Right forelimb (tissue), 1 donor: ENCODE data around the gene ATM.
"Not testable (repeated sequence)": the region's sequence is repeated elsewhere in the genome, so short reads cannot be mapped to it uniquely, and the experiment has no call there.

ENCODE experiments used
- DNase-seq: peaks from one replicate; pipeline ENCODE4 v3.0.0-alpha.2; 2018

The ATM gene

DNA sequence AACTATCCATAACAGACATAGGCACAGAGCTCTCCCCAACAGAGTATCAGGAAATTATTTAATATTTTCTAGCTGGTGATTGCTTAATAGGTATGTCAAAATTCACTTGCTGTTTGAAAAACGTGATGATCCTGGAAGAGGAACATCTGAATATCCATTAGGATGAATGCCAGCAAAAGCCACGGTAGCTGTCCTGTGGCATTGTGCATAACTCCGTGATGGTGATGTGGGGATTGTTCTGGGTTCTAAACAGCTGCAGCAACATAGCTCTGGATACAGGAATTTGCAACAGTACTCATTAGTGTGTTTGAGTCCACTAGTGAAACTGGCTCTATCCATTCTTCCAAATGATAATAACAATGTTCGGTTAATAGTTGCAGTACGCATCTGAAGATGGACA is 165.7 kb downstream of the ATM start:
- no peak for DNase-seq

DNA sequence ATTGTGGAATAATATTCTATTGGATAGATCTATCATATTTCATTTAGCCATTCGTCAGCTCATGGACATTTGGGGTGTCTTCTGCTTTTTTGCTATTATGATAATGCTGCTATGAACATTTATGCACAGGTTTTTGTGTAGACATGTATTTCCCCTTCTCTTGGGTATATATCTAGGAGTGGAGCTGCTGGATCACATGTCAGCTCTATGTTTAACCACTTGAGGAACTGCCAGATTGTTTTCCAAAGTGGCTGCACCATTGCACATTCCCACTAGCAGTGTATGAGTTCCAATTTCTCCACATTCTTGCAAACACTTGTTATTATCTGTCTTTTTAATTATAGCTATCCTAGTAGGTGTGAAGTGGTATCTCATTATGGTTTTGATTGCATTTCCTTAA is 169.5 kb downstream of the ATM start:
- DNase-seq: no peak

DNA sequence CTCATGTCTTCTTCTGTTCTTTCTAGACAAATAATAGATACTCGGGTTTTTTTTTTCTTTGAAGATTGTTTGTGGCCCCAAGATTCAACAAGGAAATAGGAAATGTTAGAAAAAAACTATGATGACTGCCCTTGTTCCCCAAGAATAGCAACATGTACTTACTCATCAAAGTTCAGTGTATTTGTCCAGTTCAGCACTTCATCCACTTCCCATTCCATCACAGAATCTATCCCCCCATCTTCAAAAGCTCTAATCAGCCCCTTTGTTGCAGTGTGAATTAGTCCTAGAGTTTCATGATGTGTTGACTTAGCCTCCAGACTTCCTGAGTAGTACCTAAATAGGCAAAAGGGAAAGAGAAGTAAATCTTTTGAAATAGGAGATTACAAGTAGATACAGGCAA is 170.2 kb downstream of the ATM start:
- DNase-seq: no peak

DNA sequence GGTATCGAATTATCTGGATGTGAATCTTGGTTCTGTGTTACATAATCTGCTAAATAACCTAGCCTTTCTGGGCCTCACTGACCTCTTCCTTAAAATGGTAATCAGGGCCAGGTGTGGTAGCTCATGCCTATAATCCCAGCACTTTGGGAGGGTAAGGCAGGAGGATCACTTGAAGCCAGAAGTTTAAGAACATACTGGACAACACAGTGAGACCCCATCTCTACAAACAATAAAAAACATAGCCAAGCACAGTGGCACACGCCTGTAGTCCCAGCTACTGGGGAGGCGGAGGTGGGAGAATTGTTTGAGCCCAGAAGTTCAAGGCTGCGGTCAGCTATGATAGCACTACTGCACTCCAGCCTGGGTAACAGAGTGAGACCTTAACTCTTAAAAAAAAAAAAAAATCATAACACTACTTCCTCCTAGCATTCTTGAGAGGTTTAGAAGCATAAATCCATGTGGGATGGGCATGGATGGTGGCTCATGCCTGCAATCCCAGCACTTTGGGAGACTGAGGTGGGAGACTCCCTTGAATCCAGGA is 171.9 kb downstream of the ATM start:
- no peak for DNase-seq

DNA sequence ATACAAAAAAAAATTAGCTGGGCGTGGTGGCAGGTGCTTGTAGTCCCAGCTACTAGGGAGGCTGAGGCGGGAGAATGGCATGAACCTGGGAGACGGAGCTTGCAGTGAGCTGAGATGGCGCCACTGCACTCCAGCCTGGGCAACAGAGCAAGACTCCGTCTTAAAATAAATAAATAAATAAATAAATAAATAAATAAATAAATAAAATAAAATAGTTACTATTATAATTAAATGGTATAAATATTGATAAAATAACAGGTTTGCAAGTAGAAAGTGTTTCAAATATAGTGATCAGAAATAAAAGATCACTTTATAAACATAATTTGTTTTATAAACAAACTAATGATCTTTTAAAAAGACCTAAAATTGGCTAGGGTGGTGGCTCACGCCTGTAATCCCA is 173.8 kb downstream of the ATM start:
- DNase-seq: not testable (repeated sequence)

DNA sequence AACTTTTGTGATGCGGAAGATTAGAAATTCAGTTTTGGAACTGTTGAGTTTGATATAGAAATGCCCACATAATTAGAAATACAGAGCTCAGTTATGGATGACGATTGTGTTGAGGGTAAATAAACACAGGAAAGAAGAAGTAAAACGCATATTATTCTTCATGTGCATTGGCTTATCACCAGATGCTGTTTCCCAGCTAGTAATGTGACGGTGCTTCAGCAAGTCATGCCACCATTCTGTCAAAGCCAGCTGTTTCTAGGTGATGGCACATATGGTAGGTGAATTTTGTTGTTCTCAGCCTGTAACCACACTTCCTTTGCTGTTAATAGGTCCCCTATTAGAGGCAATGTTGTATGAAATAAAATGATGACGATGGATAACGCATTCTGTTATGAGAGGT is 175.6 kb downstream of the ATM start:
- DNase-seq: no peak

DNA sequence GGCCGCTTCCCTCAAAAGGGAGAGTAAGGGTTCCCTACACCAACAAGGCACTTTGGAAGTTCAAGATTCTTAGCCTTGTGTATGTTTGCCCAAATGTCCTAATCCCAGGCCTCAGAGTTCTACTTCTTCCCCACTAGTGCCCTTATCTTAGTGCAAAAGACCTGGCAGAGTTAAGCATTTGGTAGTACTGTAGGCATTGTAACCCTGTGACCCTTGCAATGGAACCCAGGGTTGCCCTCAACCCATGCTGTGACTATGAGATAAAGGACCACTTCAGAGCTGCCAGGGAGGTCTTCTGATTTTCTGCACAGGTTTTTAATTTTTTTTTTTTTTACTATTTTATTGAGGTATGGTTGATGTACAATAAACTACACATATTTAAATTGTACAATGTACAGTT is 179.4 kb downstream of the ATM start:
- DNase-seq: no peak

DNA sequence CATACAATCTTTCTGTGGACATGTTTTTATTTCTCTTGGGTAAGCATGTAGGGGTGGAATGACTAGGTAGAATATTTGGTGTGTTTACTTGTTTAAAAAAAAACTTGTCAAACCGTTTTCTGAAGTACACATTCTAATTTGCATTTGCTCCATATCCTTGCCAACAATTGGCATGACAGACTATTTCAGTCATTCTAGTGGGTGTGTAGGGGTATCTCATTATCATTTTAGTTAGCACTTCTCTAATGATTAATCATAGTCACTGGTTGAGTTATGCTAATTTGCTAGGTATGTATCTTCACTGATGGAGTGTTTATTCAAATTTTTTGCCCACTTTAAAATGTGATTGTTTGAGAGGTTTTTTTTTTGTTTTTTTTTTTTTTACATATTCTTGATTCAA is 180.2 kb downstream of the ATM start:
- DNase-seq: no peak

DNA sequence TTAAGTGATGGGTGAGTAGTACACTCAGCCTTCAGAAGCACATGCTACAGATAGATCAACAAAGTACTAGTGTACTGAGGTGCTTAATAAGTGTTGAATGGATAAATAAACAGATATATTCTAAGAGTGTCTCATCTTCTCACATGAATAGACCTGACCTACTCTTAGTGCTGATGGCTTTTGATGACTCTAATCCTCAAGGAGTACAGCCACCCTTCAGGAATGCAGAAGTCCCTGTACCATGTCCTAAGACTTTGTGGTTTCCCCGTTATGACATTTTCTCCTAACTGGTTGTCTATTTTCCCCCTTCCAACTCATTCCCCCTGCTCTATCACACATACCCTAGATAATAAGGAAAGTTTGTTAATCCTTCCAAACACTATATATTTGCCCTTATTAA is 182.8 kb downstream of the ATM start:
- DNase-seq: no peak

DNA sequence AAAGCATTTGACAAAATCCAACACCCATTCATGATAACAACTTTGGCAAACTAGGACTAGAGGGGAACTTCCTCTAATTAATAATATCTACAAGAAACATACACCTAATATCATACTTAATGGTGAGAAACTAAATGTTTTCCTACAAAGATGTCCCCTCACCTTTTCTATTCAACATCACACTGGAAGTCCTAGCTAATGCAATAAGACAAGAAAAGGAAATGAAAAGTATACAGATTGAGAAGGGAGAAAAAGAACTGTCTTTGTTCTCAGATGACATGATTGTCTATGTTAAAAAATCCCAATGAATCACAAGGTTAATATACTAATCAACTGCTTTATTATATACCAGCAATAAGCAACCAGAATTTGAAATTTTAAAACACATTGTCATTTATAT is 192.1 kb downstream of the ATM start:
- no peak for DNase-seq

DNA sequence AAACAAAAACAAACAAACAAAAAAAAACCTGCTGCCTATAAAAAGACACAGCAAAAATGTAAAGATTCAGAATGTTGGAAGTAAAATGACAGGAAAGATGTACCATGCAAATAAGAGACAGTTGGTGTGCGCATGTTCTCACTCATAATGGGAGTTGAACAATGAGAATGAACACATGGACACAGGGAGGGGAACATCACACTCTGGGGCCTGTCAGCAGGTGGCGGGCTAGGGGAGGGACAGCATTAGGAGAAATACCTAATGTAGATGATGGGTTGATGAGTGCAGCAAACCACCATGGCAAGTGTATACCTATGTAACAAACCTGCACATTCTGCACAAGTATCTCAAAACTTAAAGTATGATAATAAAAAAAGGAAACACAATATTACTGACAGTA is 194.7 kb downstream of the ATM start:
- not testable (repeated sequence) for DNase-seq
